ENCODE results near the gene LRCH1.

LRCH1 gene

GRCh38 chr13:46659413-46660065, 106.6 kb downstream of the LRCH1 start:
- no peak for DNase-seq (ENCODE audit: low read depth)
- H3K4me3 ChIP-seq (ENCODE audit: low read depth, low read length), result no peak overlapping the region
- no peak for TF ChIP-seq CTCF (IDR thresholded peaks at IDR 0.05; ENCODE audit: low read depth, low read length, missing control alignments)

GRCh38 chr13:46660416-46660815, 107.4 kb downstream of the LRCH1 start:
- TF ChIP-seq CTCF (IDR thresholded peaks at IDR 0.05; ENCODE audit: low read depth, low read length, missing control alignments), result no peak
- no peak overlapping the region for H3K4me3 ChIP-seq (ENCODE audit: low read depth, low read length)
- no peak for DNase-seq (ENCODE audit: low read depth)

- TF ChIP-seq CTCF (IDR thresholded peaks at IDR 0.05; ENCODE audit: low read depth, low read length, missing control alignments), result no peak
- DNase-seq (ENCODE audit: low read depth), result no peak
- no peak overlapping the region for H3K4me3 ChIP-seq (ENCODE audit: low read depth, low read length)
Observed at GRCh38 chr13:46660857-46661256, 107.9 kb downstream of the LRCH1 start.

GRCh38 chr13:46662690-46663089, 109.7 kb downstream of the LRCH1 start:
- no peak overlapping the region for H3K4me3 ChIP-seq (ENCODE audit: low read depth, low read length)
- TF ChIP-seq CTCF (IDR thresholded peaks at IDR 0.05; ENCODE audit: low read depth, low read length, missing control alignments), result no peak
- DNase-seq (ENCODE audit: low read depth), result no peak

GRCh38 chr13:46663206-46664037, 110.5 kb downstream of the LRCH1 start:
- TF ChIP-seq CTCF (IDR thresholded peaks at IDR 0.05; ENCODE audit: low read depth, low read length, missing control alignments), result no peak
- no peak overlapping the region for H3K4me3 ChIP-seq (ENCODE audit: low read depth, low read length)
- no peak for DNase-seq (ENCODE audit: low read depth)

- no peak for DNase-seq (ENCODE audit: low read depth)
- no peak for TF ChIP-seq CTCF (IDR thresholded peaks at IDR 0.05; ENCODE audit: low read depth, low read length, missing control alignments)
- no peak overlapping the region for H3K4me3 ChIP-seq (ENCODE audit: low read depth, low read length)
Observed at GRCh38 chr13:46664195-46664594, 111.2 kb downstream of the LRCH1 start.

All from GM12864 (cell line).